ENCODE measurements around the gene IPO5. TPM values are rescaled to one million over a fixed set of nuclear protein-coding genes. Genes with fewer than 3 reads are reported as not detected.

IPO5 gene
- total RNA-seq, 1 experiment from 2014 or later = 247 TPM

- Mint-ChIP-seq H3K27ac (ENCODE audit: unreplicated experiment) (no peak overlapping the region), H3K36me3 (ENCODE audit: insufficient read depth, unreplicated experiment) (no peaks in the 10 kb centered on the region), H3K9me3 (ENCODE audit: unreplicated experiment) (no peaks in the 10 kb centered on the region), H3K4me3 (ENCODE audit: unreplicated experiment) (no peak overlapping the region), H3K4me1 (ENCODE audit: low read depth, unreplicated experiment) (no peaks in the 10 kb centered on the region), H3K27me3 (ENCODE audit: insufficient read depth, unreplicated experiment) (no peaks in the 10 kb centered on the region)
- intact Hi-C loops (cut with micrococcal nuclease; ENCODE audit: unreplicated experiment) = no loop called here
- DNase-seq = no peak
- no TSS peak for BruUV-seq (replicated peaks)
- H3K4me1 ChIP-seq = peaks cover 3% of the 10 kb centered on the region; the same call in 1 of the 2 replicates
- TF ChIP-seq CTCF (IDR thresholded peaks at IDR 0.05; ENCODE audit: insufficient read depth in 1 of 2, low read depth in 1 of 2, low read length in 1 of 2, severe bottlenecking in 1 of 2, unreplicated experiment in 1 of 2) = no peak
- H3K27me3 ChIP-seq (replicated peaks; ENCODE audit: control insufficient read depth, insufficient read depth, low read length) = no peaks in the 10 kb centered on the region
- POLR2A ChIA-PET = no interaction called here
- H3K9me3 ChIP-seq = peaks cover 3% of the 10 kb centered on the region; the same call in 1 of the 2 replicates
- CTCF ChIA-PET = interaction anchor here (0.7 kb wide), 1 partner anchor 119 kb away, joined by 3 read pairs; no protein-coding TSS in a partner anchor
- no peaks in the 10 kb centered on the region for H3K36me3 ChIP-seq (ENCODE audit: control insufficient read depth, insufficient read depth, low read length)
- H3K4me3 ChIP-seq (ENCODE audit: low read depth, low read length) = no peak overlapping the region
Measured at GRCh38 chr13:97967226-97967625, 13.8 kb downstream of the IPO5 start.

DNA sequence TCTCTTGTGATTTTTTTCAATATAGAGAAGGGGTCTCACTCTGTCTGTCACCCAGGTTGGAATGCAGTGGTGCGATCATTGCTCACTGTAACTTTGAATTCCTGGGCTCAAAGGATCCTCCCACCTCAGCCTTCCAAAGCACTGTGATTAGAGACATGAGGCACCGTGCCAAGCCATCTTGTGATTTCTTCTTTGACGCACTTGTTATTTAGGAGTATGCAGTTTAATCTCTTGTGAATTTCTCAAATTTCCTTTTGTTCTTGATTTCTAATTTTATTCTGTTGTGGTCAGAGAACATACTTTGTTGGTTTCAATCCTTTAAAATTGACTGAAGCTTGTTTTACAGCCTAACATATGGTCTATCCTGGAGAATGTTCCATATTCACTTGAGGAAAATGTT lies 14.5 kb downstream of the IPO5 start:
- CTCF ChIA-PET = no interaction called here
- BruUV-seq (replicated peaks) = no TSS peak
- intact Hi-C loops (cut with micrococcal nuclease; ENCODE audit: unreplicated experiment) = no loop called here
- H3K36me3 Mint-ChIP-seq (ENCODE audit: insufficient read depth, unreplicated experiment) = no peaks in the 10 kb centered on the region
- H3K9me3 Mint-ChIP-seq (ENCODE audit: unreplicated experiment) = no peaks in the 10 kb centered on the region
- no peaks in the 10 kb centered on the region for H3K27me3 Mint-ChIP-seq (ENCODE audit: insufficient read depth, unreplicated experiment)
- H3K4me3 Mint-ChIP-seq (ENCODE audit: unreplicated experiment) = no peak overlapping the region
- no peak for DNase-seq
- Histone ChIP-seq H3K27me3 (replicated peaks; ENCODE audit: control insufficient read depth, insufficient read depth, low read length) (no peaks in the 10 kb centered on the region), H3K4me3 (ENCODE audit: low read depth, low read length) (no peak overlapping the region), H3K4me1 (peaks cover 3% of the 10 kb centered on the region; the same call in 1 of the 2 replicates), H3K9me3 (peaks cover 3% of the 10 kb centered on the region; the same call in 1 of the 2 replicates), H3K36me3 (ENCODE audit: control insufficient read depth, insufficient read depth, low read length) (no peaks in the 10 kb centered on the region)
- POLR2A ChIA-PET = no interaction called here
- no peaks in the 10 kb centered on the region for H3K4me1 Mint-ChIP-seq (ENCODE audit: low read depth, unreplicated experiment)
- no peak overlapping the region for H3K27ac Mint-ChIP-seq (ENCODE audit: unreplicated experiment)
- TF ChIP-seq CTCF (IDR thresholded peaks at IDR 0.05; ENCODE audit: insufficient read depth in 1 of 2, low read depth in 1 of 2, low read length in 1 of 2, severe bottlenecking in 1 of 2, unreplicated experiment in 1 of 2) = no peak

GRCh38 chr13:97971519-97971918 lies 18.0 kb downstream of the IPO5 start:
- no peaks in the 10 kb centered on the region for H3K27me3 Mint-ChIP-seq (ENCODE audit: insufficient read depth, unreplicated experiment)

More at GRCh38 chr13:97971519-97971918, 18.0 kb downstream of the IPO5 start:
- ChIA-PET POLR2A (no interaction called here), CTCF (no interaction called here)
- Mint-ChIP-seq H3K27ac (ENCODE audit: unreplicated experiment) (no peak overlapping the region), H3K4me3 (ENCODE audit: unreplicated experiment) (no peak overlapping the region), H3K36me3 (ENCODE audit: insufficient read depth, unreplicated experiment) (peaks cover 6% of the 10 kb centered on the region), H3K9me3 (ENCODE audit: unreplicated experiment) (no peaks in the 10 kb centered on the region), H3K4me1 (ENCODE audit: low read depth, unreplicated experiment) (no peaks in the 10 kb centered on the region)
- DNase-seq = no peak
- TF ChIP-seq CTCF (IDR thresholded peaks at IDR 0.05; ENCODE audit: insufficient read depth in 1 of 2, low read depth in 1 of 2, low read length in 1 of 2, severe bottlenecking in 1 of 2, unreplicated experiment in 1 of 2) = no peak
- peaks cover 3% of the 10 kb centered on the region; the same call in 1 of the 2 replicates for H3K9me3 ChIP-seq
- H3K36me3 ChIP-seq (ENCODE audit: control insufficient read depth, insufficient read depth, low read length) = no peaks in the 10 kb centered on the region
- no TSS peak for BruUV-seq (replicated peaks)
- no peak overlapping the region for H3K4me3 ChIP-seq (ENCODE audit: low read depth, low read length)
- intact Hi-C loops (cut with micrococcal nuclease; ENCODE audit: unreplicated experiment) = no loop called here
- H3K27me3 ChIP-seq (replicated peaks; ENCODE audit: control insufficient read depth, insufficient read depth, low read length) = no peaks in the 10 kb centered on the region
- H3K4me1 ChIP-seq = peaks cover 3% of the 10 kb centered on the region; the same call in 1 of the 2 replicates

All from Caco-2 (cell line).